Putamen (tissue), 1 donor: ENCODE data around the gene B4GAT1.

Source experiments
- DNase-seq: peaks from one replicate; pipeline ENCODE4 v3.0.0-alpha.2; 2016; ENCODE audit warnings: low spot score

The B4GAT1 gene

DNA sequence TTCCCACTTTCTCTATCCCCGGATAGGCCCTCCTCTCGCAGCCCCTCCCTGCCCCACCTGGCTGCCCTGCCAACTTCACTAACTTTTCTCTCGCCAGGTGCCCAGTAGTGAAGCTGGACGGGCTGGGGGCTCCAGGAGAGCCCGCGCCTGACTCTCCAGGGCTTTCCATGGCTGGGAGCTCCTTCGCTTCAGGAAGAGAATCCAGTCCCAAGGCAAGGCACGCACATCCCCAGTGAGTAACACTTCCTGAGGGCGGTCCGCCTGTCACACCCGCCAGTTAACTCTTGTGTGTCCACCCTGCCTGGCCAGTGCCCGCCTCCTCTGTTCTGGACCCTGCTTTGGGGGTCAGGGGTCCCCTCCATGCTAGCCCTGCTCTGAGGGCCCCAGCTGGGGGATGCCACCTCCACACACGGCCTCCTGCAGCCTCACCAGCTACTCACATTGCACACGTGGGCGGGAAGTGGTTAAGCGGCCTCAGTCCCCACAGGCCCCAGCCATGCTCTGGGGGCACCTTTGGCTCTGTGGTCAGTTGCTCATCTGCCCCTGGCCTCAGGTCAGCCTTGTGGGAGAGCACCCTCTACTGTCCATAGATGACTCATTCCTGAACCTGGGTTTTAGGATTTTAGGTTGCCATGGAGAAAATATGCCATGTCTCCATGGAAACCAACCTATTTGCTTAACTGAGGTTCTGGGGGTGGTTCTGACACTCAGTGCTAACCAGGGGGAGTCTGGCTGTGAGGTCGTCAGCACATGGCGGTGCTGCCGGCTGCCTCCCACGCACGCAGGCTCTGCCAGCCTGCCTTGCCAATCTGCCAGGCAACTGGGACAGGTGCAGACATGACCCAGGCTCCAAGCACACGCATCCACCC, 11.0 kb downstream of the B4GAT1 start, which contains the start of gene RIN1:
Gene RIN1, minus strand, starts transcription at position 201 of the 869 bp plus-strand sequence. Its CDS starts 32 bp downstream, at position 169.
- peak; percentile 89 for DNase-seq

- DNase-seq, result no peak
These were observed 11.7 kb downstream of the B4GAT1 start for GRCh38 chr11:66335531-66336233.

DNA sequence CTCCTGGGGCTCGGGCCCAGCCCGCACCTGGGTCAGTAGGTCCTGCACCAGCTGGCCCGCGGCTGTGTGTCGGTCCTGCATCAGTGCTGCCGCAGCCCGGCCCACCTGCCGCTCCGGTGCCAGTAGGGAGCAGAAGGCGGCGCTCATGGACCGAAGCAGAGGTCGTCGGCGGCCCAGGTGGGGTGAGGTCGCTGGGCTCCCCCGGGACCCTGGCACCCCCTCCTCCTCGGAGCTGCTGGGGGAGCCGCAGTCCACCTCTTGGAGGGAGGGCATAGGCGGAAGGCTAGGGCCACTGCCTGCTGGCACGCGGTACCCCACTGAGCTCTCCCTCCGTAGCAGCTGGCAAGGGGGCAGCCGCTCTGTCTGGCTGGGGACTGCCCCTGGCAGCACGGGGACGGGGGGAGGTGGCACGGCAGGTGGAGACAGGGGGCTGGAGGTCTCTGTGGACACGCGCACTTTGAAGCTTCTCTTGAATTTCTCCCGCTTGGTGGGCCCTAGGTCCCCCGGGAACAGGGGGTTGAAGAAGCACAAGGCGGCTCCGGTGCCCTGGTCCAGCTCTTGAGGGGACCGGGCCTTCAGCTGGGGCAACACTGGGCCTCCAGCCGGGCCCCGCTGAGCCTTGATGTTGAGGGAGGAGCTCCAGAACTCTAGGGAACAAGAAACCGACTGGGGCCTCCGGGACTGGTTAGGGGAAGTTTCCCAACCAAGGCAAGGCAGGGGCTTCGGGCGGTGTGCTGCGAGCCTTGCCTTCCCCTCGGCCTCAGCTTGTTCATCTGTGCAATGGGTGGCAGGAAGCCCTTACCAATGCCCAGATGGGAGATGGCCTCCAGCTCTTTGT, 12.6 kb downstream of the B4GAT1 start:
- DNase-seq, result no peak

DNA sequence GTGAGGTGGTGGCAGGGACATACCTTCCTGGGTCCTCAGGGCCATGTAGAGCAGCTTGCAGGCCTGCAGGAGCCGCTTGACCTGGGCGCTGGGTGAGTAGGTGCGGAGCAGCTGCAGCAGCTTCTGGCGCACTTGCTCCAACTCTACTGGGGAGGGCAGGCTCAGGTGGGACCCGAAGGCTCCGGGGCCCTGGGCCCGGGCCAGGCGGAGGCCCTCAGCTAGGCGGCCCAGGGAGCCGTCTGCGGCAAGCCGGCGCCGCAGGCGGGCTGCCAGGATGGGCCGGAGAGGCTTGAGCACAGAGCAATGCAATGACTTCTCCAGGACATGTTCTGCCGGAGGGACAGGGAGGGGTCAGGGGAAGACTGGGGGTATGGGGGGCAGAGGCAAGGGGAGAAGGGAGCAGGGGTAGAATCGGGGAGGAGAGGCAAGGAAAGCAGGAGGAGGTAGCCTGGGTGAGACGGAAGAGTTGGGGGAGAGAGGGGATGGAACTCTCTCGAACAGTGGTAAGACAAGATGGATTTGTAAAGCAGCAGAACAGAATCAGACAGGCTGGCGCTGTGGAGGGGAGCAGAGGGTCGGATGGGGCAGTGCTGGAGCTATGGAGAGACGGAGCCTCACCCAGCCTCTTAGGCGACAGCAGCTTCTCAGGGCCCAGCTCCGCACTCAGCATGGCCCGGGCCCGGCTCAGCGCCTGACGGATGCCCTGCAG, 13.4 kb downstream of the B4GAT1 start:
- no peak for DNase-seq

DNA sequence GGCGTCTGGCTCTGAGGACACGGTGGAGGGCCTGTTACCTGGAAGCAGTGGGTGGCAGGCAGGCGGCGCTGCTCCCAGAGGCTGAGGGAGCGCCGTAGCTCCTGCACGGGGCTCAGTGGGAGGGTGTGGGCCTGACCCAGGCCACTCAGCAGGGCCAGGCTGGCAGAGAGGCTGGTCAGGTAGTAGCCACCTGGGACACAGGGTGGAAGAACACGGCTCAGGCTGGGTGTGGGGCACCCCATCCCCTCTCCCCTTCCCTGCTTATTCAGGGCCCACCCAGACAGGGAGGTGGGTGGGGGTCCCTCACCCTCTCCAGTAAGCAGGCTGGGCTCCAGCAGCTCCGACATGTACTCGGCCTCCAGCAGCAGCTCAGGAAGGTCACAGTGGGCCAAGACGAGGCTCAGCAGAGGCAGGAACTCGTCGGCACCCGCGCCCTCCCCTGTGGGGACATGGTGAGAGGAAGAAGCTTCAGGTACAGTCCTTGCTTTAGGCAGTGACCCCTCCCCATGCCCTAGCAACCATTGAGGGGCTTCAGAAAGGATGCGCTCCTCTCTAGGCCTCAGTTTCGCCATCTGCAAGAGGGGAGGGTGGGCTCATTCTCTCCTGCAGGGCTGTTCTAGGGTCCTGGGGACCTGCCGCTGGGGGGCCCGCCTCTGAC, 14.1 kb downstream of the B4GAT1 start:
- DNase-seq, result no peak

- DNase-seq, result no peak
These were observed 14.8 kb downstream of the B4GAT1 start for GRCh38 chr11:66332371-66333219.

DNA sequence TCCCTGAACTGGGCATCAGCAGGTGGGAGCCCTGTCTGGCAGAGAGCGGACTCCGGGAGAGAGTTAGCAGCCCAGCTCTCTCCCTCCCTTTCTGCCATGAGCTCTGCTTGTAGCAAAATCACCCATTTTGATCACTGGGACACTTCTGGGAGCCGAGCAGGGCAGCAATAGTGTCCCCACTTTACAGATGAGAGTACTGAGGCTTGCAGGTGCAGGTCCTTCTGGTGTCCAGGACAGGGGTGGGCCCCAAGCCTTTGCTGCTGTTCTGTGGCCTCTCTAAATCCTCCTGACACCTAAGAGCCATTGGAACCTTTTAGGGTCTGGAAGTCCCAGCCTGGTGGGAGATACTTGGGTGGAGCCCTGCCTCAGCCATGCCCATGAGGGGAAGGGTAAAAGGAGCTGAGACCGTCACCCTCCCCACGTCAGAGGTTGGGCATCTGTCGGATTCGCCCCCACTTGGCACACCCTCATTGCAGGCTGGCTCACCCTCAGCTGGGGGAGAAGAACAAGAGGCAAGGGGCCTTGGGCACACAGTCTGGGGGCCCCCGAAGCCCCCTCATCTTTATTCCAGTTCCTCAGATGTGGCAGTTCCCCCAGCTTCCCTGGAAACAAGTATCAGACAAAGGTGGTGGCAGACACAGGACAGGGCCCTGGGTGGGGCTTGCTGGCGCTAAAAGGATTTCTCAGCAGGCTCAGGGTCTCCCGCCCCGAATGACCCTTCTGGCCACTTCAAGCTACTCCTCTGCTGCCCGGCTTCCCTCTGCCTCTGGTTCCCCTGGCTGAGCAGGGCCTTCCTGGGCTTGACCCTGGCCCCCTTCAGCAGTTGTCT, 15.7 kb downstream of the B4GAT1 start:
- DNase-seq, result no peak

DNA sequence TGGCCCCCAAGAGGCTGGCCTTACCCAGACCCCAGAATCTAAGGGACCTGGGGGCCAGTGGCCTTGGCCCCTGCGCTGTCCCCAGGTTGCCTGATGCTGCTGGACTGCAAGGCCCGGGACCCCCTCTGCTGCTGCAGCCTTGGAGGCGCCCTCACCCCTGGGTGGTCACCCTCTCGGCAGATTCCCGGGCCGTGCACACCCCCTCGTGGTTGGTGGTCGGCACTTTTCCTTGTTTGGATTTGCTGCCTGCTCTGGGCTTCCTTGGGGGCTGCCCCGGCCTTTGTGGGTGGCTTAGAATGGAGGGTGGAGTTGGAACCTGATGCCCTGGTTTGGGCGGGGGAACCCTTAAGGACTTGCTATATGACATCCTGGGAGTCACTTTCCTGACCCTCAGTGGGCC, 16.5 kb downstream of the B4GAT1 start:
- no peak for DNase-seq

- DNase-seq, result no peak
These were observed 18.2 kb downstream of the B4GAT1 start for GRCh38 chr11:66329165-66329673.

DNA sequence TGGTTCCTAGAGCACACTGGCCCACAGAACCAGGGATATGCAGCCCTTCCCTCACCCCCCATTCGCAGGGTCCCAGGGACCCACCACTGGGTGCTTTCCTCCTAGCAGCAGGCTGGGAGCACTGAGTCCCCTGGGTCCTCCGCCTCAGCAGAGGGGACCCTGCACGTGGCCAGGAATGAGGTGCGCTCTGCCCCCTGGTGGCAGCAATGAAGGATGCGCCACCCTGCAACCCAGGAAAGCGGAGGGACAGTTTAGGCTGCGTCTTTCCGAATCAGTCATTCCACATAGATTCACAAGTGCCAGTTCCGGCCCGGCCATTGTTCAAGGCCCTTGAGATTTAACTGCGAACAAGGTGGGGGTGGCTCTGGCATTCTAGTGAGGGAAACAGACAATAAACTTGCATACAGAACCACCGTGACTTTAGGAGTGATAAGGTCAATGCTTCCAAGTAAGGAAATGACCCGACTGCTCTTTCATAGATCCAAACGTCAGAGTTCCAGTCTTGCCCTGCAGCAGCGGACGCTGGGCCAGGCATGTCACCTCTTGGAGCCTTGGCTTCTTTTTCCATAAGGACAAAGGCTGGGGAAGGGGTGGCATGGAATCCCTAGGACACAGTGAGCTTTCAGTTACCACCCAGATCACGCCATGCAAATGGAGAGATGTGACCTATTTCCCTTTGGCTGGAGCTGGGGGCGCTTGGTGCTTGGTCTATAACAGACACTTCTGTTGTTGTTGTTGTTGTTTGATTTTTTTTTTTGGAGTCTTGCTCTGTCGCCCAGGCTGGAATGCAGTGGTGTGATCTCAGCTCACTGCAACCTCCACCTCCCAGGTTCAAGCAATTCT, 18.9 kb downstream of the B4GAT1 start:
- peak; percentile 58 for DNase-seq

DNA sequence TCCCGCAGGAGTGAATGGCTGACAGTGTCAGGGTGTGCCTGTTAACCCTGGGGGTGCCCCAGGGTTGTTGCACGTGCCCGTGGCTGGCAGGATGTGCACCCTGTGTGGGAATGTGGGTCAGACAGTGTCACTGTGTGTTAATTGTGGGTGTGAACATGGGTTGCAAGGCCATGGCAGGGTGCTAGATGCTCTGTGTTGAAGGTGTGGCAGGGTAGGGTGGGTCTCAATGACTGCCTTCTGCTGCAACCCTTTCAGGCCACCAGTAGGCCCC, 19.5 kb downstream of the B4GAT1 start:
- no peak for DNase-seq

GRCh38 chr11:66327171-66328030, 20.0 kb downstream of the B4GAT1 start:
- DNase-seq, result no peak

DNA sequence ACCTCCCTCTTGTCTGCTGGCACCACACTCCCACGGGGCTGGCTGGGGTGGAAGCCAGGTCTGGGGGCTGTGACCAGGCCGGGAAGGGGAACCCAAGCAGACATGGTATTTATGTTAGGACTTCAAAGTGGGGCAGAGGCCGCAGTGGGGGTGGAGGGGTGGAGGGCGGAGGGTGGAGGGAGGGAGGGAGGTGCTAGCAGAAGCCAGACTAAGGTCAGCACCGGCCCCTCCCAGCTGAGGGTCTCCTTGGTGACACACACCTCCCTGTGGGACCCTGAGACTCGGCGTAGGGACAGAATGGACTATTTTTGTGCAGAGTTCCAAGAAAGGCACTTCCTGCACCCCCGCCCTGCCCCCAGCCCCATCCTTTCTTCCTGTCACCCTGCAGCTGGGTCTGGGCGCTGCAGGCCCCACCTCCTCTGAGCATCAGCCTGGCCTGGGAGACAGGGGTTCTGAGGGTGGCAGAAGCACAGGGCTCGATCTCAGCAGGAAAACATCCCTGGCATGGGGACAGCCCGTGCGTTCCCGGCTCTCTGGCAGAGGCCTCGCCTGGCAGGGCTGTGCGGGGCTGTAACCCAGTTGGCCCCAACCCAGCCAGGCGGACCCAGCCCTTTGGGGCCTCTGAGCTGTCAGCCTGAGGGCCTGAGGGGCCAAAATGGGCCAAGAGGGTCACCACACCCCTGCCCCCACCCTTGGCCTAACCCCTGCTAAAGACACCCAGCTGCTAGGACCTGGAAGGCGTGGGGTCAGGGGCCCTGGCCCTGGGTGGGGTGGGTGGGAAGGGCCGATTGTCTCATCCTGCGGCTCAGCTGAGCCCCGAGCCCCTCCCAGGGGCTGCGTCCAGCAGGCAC, 20.9 kb downstream of the B4GAT1 start:
- no peak for DNase-seq

DNA sequence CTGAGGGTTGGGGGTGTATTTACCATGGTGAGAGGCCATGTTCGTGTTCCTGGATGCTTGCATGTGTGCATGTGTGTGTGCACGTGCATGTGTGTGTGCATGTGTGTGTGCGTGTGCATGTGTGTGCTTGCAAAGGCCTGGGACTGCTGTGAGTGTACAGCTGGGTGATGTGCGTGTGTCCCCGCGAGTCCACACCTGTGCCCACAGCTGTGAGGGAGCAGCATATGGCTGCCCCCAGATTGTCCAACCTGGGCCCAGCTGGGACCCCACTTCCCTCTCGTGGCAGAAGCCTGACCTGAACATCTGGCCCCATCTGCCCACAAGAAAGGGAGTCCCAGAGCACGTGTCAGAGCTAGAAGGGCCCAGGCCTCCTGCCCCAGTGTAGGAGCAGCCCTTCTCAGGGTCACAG, 22.2 kb downstream of the B4GAT1 start:
- no peak for DNase-seq

DNA sequence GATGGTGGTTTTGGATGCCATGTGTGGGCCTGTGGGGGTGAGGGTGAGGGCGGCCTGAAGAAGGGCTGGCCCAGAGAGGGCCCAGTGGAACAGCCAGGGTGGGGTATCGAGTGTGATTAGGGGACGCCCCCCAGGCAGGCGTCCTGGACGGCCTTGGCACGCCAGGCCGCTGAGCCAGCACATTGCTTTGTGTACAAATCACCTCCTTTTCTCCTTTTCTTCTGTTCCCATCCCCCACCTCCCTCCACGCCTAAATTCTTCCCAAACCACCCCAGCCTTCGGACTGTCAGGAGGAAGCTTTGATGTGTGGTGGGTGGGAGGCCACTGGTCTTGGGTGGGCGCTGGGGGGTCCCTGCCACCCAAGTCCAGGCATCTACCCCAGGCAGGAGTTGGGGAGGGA, 22.8 kb downstream of the B4GAT1 start:
- DNase-seq, result no peak

DNA sequence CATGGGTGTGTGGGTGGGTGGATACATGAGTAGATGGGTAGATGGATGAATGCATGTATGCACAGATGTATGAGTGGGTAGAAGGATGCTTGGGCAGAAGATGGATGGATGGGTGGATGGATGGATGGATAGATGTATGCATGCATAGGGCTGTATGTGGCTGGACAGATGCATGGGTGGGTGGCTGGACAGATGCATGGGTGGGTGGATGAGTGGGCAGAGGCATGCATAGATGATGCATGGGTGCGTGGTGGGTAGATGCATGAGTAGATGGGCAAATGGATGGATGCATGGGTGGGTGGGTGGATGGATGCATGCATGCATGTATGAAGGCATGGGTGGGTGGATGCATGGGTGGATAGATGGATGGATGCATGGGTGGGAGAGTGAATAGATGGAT, 23.7 kb downstream of the B4GAT1 start:
- DNase-seq, result no peak
